ENCODE measurements around the gene B3GALNT1.

The B3GALNT1 gene

GRCh38 chr3:161100994-161101393 is 4.2 kb downstream of the B3GALNT1 start:
- no peak for ATAC-seq

DNA sequence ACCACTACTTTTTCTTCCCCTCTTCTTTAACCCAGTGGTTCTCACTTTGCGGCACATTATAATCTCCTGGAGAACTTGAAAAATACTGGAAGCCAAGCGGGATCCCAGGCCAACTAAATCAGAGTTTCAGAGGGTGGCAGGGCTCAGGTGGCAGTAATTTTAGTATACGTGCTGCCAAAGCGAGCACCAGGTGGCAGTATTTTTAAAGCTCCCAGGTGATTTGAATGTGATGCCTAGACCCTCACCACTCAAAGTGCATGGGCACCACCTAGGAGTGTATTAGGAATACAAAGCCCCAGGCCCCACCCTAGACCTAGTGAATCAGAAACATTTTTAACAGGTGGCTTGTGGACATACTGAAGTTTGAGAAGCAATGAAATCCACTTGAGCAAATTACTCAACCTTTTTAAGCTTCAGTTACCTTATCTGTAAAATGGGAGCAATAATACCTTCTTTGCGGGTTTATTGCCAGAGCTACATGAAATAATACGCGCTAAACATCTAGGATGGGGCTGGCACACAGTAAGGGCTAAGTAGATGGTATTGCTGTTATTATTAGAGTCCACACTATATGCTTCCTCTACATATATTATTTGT is 8.3 kb downstream of the B3GALNT1 start:
- ATAC-seq: peak; percentile 53; the same call in 2 of the 3 replicates

More at GRCh38 chr3:161100994-161101393, 4.2 kb downstream of the B3GALNT1 start:
- TF ChIP-seq ZFP3 (CRISPR knock-in tag; IDR thresholded peaks at IDR 0.05) (no peak), ZNF8 (CRISPR knock-in tag; IDR thresholded peaks at IDR 0.05) (no peak), CSDC2 (CRISPR knock-in tag; IDR thresholded peaks at IDR 0.05) (no peak), ZC3H10 (CRISPR knock-in tag; IDR thresholded peaks at IDR 0.05) (no peak), BACH2 (CRISPR knock-in tag; IDR thresholded peaks at IDR 0.05; ENCODE audit: borderline replicate concordance) (no peak), PPARA (CRISPR knock-in tag; IDR thresholded peaks at IDR 0.05; ENCODE audit: borderline replicate concordance) (no peak), TCF4 (CRISPR knock-in tag; IDR thresholded peaks at IDR 0.05; ENCODE audit: borderline replicate concordance) (no peak)

GRCh38 chr3:161093895-161094294 is 11.3 kb downstream of the B3GALNT1 start:
- ATAC-seq: no peak
- TF ChIP-seq ESRRG (CRISPR knock-in tag; IDR thresholded peaks at IDR 0.05): no peak
- TF ChIP-seq RARB (CRISPR knock-in tag; IDR thresholded peaks at IDR 0.05): no peak
- no peak for TF ChIP-seq ZFP3 (CRISPR knock-in tag; IDR thresholded peaks at IDR 0.05)
- no peak for TF ChIP-seq ISL1 (CRISPR knock-in tag; IDR thresholded peaks at IDR 0.05)
- TF ChIP-seq ZFP30 (CRISPR knock-in tag; IDR thresholded peaks at IDR 0.05): no peak
- TF ChIP-seq GLIS3 (CRISPR knock-in tag; IDR thresholded peaks at IDR 0.05): no peak
- TF ChIP-seq, protein P1, sequence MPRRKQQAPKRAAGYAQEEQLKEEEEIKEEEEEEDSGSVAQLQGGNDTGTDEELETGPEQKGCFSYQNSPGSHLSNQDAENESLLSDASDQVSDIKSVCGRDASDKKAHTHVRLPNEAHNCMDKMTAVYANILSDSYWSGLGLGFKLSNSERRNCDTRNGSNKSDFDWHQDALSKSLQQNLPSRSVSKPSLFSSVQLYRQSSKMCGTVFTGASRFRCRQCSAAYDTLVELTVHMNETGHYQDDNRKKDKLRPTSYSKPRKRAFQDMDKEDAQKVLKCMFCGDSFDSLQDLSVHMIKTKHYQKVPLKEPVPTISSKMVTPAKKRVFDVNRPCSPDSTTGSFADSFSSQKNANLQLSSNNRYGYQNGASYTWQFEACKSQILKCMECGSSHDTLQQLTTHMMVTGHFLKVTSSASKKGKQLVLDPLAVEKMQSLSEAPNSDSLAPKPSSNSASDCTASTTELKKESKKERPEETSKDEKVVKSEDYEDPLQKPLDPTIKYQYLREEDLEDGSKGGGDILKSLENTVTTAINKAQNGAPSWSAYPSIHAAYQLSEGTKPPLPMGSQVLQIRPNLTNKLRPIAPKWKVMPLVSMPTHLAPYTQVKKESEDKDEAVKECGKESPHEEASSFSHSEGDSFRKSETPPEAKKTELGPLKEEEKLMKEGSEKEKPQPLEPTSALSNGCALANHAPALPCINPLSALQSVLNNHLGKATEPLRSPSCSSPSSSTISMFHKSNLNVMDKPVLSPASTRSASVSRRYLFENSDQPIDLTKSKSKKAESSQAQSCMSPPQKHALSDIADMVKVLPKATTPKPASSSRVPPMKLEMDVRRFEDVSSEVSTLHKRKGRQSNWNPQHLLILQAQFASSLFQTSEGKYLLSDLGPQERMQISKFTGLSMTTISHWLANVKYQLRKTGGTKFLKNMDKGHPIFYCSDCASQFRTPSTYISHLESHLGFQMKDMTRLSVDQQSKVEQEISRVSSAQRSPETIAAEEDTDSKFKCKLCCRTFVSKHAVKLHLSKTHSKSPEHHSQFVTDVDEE (CRISPR knock-in tag; IDR thresholded peaks at IDR 0.05): no peak
- TF ChIP-seq TCF4 (CRISPR knock-in tag; IDR thresholded peaks at IDR 0.05; ENCODE audit: borderline replicate concordance): no peak
- no peak for TF ChIP-seq SNAI2 (CRISPR knock-in tag; IDR thresholded peaks at IDR 0.05)
- TF ChIP-seq ZNF70 (CRISPR knock-in tag; IDR thresholded peaks at IDR 0.05): no peak

More for the DNA sequence above, 8.3 kb downstream of the B3GALNT1 start:
- TF ChIP-seq ZFP30 (CRISPR knock-in tag; IDR thresholded peaks at IDR 0.05): no peak
- no peak for TF ChIP-seq SNAI2 (CRISPR knock-in tag; IDR thresholded peaks at IDR 0.05)
- TF ChIP-seq, protein P2, sequence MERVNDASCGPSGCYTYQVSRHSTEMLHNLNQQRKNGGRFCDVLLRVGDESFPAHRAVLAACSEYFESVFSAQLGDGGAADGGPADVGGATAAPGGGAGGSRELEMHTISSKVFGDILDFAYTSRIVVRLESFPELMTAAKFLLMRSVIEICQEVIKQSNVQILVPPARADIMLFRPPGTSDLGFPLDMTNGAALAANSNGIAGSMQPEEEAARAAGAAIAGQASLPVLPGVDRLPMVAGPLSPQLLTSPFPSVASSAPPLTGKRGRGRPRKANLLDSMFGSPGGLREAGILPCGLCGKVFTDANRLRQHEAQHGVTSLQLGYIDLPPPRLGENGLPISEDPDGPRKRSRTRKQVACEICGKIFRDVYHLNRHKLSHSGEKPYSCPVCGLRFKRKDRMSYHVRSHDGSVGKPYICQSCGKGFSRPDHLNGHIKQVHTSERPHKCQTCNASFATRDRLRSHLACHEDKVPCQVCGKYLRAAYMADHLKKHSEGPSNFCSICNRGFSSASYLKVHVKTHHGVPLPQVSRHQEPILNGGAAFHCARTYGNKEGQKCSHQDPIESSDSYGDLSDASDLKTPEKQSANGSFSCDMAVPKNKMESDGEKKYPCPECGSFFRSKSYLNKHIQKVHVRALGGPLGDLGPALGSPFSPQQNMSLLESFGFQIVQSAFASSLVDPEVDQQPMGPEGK (CRISPR knock-in tag; IDR thresholded peaks at IDR 0.05; ENCODE audit: borderline replicate concordance): no peak
- no peak for TF ChIP-seq PPARA (CRISPR knock-in tag; IDR thresholded peaks at IDR 0.05; ENCODE audit: borderline replicate concordance)
- no peak for TF ChIP-seq ZFP3 (CRISPR knock-in tag; IDR thresholded peaks at IDR 0.05)
- no peak for TF ChIP-seq ARNTL (CRISPR knock-in tag; IDR thresholded peaks at IDR 0.05; ENCODE audit: borderline replicate concordance, low read depth)
- no peak for TF ChIP-seq RARB (CRISPR knock-in tag; IDR thresholded peaks at IDR 0.05)
- TF ChIP-seq, protein P3, sequence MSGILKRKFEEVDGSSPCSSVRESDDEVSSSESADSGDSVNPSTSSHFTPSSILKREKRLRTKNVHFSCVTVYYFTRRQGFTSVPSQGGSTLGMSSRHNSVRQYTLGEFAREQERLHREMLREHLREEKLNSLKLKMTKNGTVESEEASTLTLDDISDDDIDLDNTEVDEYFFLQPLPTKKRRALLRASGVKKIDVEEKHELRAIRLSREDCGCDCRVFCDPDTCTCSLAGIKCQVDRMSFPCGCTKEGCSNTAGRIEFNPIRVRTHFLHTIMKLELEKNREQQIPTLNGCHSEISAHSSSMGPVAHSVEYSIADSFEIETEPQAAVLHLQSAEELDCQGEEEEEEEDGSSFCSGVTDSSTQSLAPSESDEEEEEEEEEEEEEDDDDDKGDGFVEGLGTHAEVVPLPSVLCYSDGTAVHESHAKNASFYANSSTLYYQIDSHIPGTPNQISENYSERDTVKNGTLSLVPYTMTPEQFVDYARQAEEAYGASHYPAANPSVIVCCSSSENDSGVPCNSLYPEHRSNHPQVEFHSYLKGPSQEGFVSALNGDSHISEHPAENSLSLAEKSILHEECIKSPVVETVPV (CRISPR knock-in tag; IDR thresholded peaks at IDR 0.05): no peak
- TF ChIP-seq GLIS3 (CRISPR knock-in tag; IDR thresholded peaks at IDR 0.05): no peak
- no peak for TF ChIP-seq BACH2 (CRISPR knock-in tag; IDR thresholded peaks at IDR 0.05; ENCODE audit: borderline replicate concordance)
- TF ChIP-seq, protein P1 (CRISPR knock-in tag; IDR thresholded peaks at IDR 0.05): no peak
- no peak for TF ChIP-seq CSDC2 (CRISPR knock-in tag; IDR thresholded peaks at IDR 0.05)
- no peak for TF ChIP-seq ZC3H10 (CRISPR knock-in tag; IDR thresholded peaks at IDR 0.05)
- TF ChIP-seq ESRRG (CRISPR knock-in tag; IDR thresholded peaks at IDR 0.05): no peak
- no peak for TF ChIP-seq OSR1 (CRISPR knock-in tag; IDR thresholded peaks at IDR 0.05)
- no peak for TF ChIP-seq TCF4 (CRISPR knock-in tag; IDR thresholded peaks at IDR 0.05; ENCODE audit: borderline replicate concordance)
- TF ChIP-seq ZNF565 (CRISPR knock-in tag; conservative IDR thresholded peaks at IDR 0.05; ENCODE audit: low read depth): no peak
- TF ChIP-seq CREB5 (CRISPR knock-in tag; IDR thresholded peaks at IDR 0.05; ENCODE audit: low read depth): no peak
- no peak for TF ChIP-seq ISL1 (CRISPR knock-in tag; IDR thresholded peaks at IDR 0.05)

Measured in SK-N-SH treated with all-trans-retinoic acid at 6 μM for 48 hours (cell line).